Measurements from ENCODE around the gene HNMT.
"Not testable (repeated sequence)": the region's sequence is repeated elsewhere in the genome, so short reads cannot be mapped to it uniquely, and the experiment has no call there.

Gene HNMT

DNA sequence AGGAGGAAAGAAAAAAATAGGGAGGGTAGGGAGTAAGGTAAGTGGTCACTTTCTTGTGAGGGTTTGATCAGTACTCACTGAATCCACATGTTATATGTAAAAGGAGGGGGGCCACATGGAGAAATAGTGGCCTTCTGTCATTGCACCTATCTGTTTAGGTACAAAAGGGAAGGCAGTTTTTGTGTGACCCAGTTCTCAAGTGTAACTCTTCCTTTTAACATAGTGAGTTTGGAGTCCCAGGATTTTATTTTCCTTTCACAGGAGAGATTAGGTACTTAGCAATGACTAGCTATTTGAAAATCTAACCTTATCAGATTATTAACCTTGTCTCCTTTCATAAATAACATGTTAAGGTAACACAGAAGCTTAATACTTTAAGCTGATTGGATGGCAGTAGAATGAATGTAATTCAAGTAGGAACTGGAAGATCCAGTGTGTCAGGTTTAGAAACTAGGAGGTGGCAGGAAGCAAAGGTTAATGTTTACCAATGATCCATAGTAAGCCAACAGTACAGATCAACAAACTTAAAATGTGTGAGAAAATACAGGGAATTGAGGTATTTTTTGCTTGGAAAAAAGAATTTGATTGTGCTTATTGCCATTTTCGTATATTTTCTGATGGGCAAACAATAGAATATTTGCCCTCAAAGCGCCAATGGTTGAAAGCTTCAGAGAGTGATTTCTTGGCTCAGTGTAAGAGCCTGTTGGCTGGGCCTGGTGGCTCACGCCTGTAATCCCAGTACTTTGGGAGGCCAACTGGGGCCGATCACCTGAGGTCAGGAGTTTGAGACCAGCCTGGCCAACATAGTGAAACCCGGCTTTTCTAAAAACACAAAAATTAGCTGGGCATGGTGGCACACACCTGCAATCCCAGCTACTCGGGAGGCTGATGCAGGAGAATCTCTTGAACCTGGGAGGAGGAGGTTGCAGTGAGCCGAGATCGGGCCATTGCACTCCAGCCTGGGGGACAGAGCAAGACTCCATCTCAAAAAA is 11.3 kb downstream of the HNMT start:
- no peak for DNase-seq (ENCODE audit: low spot score)

DNA sequence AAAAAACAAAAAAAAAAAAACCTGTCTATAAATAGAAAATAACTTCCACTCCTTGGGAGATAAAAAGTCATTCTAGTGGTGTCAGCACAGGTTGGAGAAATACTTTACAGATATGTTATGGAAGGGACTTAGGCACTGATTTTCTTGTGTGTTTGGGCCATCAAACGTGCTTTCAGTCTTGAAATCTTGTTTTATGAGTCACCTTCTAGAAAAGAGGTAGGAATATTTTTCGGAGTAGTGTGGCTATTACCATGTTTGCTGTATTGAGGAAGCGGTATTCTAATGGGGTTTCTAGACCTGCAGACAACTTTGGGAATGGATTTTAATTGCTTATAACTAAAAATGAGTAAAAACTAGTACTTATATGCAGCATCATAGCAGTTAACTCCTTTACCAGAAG is 12.0 kb downstream of the HNMT start:
- no peak for DNase-seq (ENCODE audit: low spot score)

DNA sequence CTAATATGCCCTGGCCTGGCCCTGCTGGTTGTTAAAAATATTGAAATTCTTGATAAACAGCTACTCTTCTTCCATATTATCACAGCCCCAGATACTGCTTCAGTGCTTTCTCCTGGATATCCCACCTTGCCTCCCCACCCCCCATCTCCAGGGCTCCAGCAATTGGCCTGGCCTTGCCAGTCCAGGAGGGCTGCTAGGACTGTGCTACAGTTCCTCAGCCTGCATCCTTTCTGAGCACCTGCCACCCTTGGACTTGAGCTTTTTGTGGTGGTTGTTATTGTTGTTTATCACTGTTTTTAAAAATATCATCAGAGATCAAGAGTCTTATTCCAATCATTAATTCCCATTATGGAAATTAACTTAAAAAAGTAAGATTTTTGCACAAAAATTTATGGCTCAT is 13.5 kb downstream of the HNMT start:
- no peak for DNase-seq (ENCODE audit: low spot score)

DNA sequence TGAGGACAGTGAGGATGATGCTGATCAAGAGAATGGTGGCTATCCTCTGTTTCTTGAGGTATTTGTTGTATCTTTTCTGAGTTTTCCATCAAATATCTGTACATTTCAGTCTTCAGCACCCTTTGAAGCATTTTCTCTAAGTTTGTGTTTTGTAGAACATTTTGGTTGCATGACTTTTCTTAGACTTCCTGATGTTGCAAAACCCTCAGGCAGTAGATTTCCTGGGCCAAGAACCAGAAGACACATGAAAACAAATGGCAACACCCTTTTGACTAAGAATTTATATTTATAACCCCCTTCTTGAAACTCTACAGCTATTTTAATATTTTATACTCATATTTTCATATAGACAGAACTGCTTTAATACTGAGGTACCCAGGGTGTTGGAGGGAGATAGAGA is 16.2 kb downstream of the HNMT start:
- DNase-seq (ENCODE audit: low spot score) = no peak

DNA sequence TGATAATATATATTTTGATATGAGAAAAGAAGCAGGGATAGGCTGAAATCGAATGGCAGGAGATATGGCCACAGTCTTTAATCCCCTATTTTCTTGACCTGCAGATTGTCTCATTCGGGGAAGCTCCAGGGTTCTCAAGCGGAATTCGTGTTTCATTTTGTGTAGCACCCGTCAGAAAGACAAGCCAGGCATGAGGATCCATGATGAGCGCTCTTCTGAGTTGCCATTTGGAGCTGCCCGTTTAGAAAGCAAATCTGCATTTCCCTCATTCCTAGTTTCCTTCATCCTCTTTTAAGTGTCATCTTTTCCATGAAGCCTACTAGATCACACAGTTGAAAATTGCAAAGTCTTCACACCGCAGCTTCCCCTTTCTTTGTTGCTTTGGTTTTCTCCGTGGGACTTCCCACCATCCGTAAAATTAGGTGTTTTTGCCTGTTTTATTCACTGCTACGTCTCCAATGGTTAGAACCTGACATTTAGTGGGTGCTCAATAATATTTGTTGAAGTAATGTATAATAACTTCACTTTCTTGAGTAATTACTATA is 16.9 kb downstream of the HNMT start:
- no peak for DNase-seq (ENCODE audit: low spot score)

DNA sequence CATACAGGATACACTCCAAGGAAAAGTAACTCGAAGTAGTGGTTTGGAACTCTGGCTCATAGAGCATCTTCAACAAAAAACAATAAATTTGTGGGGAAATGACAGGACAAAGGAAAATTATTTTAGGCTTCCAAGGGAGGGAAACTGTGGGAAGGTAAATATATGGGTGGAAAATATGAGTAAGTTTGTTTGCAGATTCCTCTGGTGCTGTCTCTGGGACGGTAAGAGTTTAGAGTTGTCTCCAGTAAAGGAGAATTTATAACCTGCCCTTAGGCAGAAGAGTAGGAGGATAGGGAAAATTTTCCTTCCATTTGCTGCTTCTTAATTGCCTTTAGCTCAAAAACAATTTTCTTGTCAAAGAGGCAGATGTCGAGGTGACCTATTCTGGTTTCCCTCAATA is 19.3 kb downstream of the HNMT start:
- no peak for DNase-seq (ENCODE audit: low spot score)

DNA sequence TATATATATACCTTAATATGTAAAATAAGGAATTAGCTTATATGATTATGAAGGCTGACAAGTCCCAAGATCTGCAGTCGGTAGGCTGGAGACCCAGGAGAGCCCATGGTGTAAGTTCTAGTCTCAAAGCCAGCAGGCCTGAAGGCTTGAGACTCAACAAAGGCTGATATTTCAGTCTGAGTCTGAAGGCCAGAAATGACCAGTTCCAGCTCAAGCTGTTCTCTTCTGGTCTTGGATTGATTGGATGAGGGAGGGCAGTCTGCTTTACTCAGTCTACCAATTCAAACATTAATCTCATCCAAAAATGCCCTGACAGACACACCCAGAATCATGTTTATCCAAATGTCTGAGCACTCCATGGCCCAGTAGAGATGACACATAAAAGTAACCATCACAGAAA is 22.0 kb downstream of the HNMT start:
- no peak for DNase-seq (ENCODE audit: low spot score)

DNA sequence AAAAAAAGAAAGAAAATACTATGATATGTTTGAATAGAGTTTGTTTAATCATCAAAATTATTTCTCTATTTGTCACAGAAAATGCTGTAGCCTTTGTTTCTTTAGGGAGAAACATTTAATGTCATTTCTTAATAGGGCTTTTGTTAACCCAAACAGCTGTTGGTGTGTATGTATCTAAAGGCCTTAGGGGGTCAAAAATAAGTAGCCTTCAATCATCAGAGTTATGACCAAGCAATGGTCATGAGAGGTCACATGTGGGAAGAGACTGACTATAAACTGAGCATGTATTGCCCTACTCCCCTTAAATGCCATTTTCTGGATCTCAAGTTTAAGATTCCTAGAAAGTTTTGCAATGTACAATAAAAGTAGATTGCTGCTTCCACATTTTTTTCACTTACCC is 22.7 kb downstream of the HNMT start:
- no peak for DNase-seq (ENCODE audit: low spot score)

DNA sequence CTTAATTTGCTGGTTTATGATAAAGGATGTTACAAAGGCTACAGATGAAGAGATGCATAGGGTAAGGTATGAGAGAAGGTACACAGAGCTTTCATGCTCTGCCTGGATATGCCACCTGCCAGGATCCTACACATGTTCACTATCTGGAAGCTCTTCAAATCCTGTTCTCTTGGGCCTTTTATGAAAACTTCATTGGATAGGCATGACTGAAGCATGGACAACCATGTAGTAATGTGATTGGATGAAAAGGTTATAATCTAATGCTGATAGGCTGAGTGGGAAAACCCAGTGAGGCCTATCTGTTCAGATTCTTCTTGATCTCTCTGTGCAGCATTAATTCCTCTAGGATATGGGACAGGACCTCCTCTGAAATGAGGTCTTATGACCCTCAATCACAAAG is 26.8 kb downstream of the HNMT start:
- DNase-seq (ENCODE audit: low spot score) = no peak

DNA sequence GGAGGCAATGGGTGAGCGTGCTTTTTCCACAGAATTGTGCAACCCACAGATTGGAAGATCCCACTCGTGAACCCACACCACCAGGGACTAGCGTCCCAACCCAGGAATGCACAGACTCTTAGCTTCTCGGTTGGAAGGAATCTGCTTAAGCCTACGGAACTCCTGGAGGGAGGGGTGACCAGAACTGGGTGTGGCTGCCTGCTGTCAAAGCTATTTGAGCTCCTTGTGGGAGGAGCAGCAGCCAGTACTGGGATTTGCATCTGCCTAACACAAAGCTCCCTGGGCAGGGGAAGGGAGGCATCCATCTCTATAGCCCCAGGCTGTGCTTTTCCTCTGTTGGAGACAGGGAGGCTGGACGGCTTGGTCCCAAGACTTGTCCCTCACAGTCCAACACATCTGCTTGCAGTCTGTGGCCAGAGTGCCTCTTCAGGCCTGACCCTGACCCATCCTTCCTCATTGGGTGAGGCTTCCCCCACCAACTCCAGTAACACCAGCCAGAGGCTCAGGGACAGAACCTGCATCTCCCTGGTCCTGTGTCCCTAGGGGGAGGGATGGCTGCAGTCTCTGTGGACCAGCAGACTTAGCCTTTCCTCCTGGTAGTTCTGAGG is 27.9 kb downstream of the HNMT start:
- no peak for DNase-seq (ENCODE audit: low spot score)

DNA sequence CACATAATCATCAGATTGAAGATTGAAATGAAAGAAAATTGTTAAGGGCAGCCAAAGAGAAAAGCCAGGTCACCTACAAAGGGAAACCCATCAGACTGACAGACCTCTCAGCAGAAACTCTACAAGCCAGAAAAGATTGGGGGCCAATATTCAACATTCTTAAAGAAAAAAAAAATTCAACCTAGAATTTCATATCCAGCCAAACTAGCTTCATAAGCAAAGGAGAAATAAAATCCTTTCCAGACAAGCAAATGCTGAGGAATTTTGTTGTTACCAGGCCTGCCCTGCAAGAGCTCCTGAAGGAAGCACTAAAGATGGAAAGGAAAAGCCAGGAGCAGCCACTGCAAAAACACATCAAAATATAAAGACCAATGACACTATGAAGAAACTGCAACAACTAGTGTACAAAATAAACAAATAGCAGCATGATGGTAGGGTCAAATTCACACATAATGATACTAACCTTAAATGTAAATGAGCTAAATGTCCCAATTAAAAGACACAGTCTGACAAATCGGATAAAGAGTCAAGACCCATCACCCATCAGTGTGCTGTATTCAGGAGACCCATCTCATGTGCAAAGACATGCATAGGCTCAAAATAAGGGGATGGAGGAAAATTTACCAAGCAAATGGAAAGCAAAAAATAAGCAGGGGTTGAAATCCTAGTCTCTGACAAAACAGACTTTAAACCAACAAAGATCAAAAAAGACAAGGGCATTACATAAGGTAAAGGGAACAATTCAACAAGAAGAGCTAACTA is 29.6 kb downstream of the HNMT start:
- not testable (repeated sequence) for DNase-seq (ENCODE audit: low spot score)

DNA sequence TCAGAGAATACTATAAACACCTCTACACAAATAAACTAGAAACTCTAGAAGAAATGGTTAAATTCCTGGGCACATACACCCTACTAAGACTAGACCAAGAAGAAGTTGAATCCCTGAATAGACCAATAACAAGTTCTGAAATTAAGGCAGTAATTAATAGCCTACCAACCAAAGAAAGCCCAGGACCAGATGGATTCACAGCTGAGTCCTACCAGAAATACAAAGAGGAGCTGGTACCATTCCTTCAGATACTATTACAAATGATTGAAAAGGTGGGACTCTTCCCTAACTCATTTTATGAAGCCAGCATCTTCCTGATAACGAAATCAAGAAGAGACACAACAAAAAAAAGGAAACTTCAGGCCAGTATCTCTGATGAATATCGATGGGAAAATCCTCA is 31.1 kb downstream of the HNMT start:
- DNase-seq (ENCODE audit: low spot score) = not testable (repeated sequence)

DNA sequence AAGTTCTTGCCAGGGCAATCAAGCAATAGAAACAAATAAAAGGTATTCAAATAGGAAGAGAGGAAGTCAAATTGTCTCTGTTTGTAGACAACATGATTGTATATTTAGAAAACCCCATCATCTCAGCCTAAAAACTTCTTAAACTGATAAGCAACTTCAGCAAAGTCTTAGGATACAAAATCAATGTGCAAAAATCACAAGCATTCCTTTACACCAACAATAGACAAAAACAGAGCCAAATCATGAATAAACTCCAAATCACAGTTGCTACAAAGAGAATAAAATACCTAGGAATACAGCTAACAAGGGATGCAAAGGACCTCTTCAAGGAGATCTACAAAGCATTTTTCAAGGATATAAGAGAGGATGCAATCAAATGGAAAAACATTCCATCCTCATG is 31.9 kb downstream of the HNMT start:
- not testable (repeated sequence) for DNase-seq (ENCODE audit: low spot score)

DNA sequence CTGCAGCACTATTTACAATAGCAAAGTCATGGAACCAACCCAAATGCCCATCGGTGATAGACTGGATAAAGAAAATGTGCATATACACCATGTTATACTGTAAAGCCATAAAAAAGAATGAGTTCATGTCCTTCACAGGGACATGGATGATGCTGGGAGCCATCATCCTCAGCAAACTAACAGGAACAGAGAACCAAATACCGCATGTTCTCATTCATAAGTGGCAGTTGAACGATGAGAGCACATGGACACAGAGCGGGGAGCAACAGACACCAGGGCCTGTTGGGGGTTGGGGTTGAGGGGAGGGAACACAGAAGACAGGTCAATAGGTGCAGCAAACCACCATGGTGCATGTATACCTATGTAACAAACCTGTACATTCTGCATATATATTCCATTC is 33.5 kb downstream of the HNMT start:
- no peak for DNase-seq (ENCODE audit: low spot score)

DNA sequence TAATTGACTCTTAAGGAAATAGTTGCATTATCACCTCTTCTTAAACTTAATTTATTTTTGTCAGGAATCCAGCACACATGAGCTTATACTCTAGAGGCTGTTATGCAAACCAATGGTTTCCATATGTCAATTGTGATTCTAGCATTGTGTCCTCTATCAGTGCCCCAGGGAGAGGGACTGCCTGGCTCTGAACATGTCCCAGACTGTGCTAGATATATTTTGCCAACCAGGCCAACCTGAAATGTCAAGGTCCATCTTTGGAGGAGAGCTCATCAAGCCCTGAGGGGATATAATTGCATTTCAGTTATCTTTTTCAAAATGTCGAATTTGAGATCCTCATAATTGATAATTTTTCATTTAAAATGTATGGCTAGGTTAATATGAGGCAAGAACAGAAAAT is 34.2 kb downstream of the HNMT start:
- no peak for DNase-seq (ENCODE audit: low spot score)

DNA sequence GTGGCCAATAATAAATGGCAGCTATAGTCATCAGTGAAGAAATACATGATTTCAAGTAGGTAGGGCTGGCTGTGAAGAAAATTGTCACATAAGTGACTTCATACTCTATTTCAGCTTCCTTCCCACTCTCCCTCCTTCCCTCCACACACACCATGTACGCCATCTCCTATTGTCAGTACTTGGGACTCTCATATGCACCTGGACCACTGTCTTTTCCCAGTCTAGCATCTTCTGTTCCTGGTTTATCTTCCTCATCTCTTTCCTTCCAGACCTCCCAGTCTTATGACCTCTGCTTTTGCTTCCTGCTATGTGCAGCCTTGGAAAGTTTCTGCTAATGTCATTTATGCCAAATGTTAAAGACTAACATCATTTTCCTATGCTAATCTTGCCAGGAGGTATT is 35.0 kb downstream of the HNMT start:
- DNase-seq (ENCODE audit: low spot score) = no peak

DNA sequence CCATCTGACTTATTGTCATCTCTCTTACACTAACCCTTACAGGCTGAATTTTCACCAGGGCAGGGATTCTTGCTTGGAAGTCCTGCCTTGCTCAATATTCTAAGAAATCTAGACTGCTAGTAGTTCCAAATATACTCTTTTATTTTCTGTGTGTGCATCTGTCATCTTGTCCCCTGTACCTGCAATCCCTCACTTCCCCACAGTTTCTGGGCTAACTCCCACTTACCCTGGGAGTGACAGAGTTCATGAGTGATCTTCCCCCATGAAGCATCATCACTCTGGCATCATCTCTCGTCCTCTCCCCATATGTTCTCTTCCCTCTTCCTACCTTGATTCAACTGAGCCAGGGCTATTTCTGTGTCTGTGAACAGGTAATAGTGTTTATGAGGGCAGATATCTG is 35.7 kb downstream of the HNMT start:
- DNase-seq (ENCODE audit: low spot score) = no peak

DNA sequence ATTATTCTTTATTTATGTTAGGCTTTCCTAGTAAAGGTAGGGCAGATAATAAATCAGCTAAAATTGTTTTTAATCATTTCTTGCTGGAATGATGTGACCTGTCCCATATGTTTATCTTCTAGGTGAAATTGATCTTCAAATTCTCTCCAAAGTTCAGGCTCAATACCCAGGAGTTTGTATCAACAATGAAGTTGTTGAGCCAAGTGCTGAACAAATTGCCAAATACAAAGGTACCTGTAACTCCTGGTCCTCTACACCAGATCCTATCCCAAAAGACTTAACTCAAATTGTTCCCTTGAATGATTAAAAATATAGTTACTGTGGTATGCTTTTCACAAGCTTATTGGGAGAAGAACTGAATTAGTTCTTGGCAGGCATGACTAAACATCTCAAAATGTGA is 36.5 kb downstream of the HNMT start:
- no peak for DNase-seq (ENCODE audit: low spot score)

DNA sequence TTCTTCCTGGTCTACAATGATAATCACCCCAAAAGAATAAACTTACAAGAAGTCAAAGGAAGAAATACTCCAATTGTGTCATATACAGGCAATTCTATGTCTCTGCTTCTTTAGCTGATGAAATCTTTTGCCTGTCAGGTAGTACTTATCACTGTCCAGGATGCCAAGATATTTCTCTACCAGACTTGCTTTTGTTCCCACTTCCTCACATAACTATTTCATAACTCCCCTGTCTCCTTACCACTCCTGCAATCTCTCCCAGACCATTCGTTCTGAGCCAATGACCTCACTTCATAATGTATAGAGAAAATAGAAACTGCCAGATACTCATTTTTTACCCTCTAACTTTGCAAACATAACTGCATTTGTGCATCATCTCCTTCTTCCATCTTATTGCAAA is 39.1 kb downstream of the HNMT start:
- DNase-seq (ENCODE audit: low spot score) = no peak

DNA sequence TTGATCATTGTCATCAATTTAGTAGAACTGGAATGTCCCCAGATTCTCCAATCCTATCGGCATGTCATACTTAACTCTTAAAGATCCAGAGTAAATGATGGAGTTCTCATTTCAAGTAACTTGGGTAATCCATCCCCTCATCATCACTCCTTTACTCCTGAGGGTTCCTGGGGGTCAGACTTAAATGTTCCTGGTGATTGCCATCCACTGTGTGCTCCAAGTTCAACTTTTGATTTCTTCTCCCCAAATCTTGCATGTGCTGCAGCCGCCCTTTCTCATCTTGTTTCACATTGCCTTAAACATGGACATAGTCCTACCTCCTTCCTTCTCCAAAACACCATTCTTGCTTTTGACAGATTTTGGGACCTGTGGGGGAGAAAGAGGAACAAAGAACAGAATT is 43.2 kb downstream of the HNMT start:
- DNase-seq (ENCODE audit: low spot score) = no peak

DNA sequence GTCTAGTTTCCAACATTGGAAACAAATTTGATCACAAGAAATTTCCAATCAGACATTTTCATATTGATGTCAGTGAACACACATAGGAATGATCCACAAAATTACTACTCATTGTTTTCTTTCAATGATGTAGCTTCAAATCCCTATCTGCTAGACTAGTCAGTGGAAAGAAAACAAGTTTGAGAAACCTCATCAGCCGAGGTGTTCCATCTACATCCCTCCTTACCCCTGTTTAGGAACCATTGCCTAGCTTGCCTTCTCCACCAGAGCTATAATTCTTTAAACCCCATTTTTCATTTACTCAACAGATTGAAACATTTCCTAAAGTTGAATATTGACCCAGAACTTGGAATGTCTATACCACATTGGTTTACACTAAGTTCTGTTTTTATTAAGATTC is 45.3 kb downstream of the HNMT start:
- no peak for DNase-seq (ENCODE audit: low spot score)

DNA sequence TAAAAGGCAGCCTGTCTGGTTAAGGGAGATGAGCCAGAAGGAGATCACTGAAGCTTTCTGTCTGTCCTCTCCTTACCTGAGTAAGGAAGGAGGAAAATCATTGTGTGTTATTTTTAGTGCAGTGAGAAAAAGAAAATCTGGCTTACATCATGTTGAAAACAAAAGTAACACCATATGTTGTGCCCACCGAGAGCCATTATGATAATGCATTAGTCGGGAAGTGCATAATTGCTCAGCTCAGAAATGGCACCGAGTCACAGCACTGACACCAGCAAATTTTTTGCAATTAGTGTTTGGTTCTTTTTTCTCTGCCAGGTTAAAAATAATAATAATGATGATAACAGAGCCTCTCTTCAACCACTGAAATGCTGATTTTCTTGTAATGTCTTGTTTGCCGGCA is 46.6 kb downstream of the HNMT start:
- DNase-seq (ENCODE audit: low spot score) = no peak

DNA sequence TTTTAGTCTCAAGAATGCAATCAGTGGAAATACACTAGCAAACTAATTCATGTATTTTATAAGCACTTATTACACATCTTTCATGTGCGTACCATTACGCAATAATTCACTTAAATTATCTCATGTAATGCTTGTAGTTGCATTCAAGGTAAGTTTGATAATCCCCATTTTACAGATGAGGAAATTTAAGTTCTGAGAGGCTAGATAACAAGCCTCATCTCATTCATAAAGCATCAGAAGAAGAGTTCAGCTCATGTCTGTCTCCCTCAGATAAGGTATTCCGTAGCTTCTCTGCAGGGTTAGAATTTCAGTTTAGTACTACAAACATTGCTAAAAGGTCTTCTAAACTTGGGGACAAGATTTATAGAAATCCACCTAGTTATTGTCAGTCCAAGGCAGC is 47.8 kb downstream of the HNMT start:
- no peak for DNase-seq (ENCODE audit: low spot score)
